ENCODE measurements around the gene DNAAF2. TPM values are rescaled to one million over a fixed set of nuclear protein-coding genes. Genes with fewer than 3 reads are reported as not detected.

Gene DNAAF2
- total and polyA plus RNA-seq, 4 donors = 4.4 to 12.3 (median 9.9) TPM

DNA sequence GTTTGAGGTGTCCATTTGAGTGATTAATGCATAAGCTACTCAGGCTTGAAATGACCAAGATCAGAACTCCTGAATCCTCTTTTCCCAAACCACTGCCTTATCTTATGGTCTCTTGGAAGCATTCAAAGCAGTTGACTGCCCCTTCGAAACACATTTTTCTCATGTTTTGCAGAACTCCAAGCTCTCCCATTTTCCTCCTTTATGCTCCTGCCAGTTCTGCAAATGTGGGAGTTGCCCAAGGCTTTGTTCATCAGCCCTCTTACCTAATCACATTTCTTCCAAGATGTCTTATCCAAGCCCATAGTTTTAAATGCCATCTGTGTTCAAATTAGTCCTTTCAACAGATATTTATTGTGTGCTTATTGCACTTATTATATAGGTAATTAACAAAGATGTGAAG lies 1.8 kb upstream of the DNAAF2 start:
- Histone ChIP-seq H3K9me3 (ENCODE audit: control insufficient read depth in 4 of 4, insufficient read depth in 3 of 4, low read length in 3 of 4) (no peaks in the 10 kb centered on the region), H3K36me3 (ENCODE audit: control insufficient read depth in 4 of 4, insufficient read depth in 4 of 4, low read length in 4 of 4) (peaks cover 0 to 14% (median 5%) of the 10 kb centered on the region in 4 donors), H3K4me1 (ENCODE audit: control insufficient read depth in 5 of 5, insufficient read depth in 5 of 5, low read length in 5 of 5) (peaks cover 0 to 14% (median 4%) of the 10 kb centered on the region in 5 donors), H3K27ac (ENCODE audit: low read depth in 1 of 2, low read length in 1 of 2) (no peak overlapping the region), H3K9ac (ENCODE audit: insufficient read depth in 1 of 2, low read length in 2 of 2) (no peak overlapping the region), H3K27me3 (ENCODE audit: control insufficient read depth in 3 of 3, insufficient read depth in 3 of 3, low read length in 2 of 3) (no peaks in the 10 kb centered on the region), H3K4me3 (no peak overlapping the region)
- TF ChIP-seq CTCF (IDR thresholded peaks at IDR 0.05; ENCODE audit: control extremely low read depth, extremely low read depth) = no peak
- WGBS, 2 donors = 95 to 100% methylated on average over 1 of the region's 1 CpG
- ATAC-seq (ENCODE audit: insufficient read depth, low FRiP score) = no peak
- DNase-seq = no peak

- Histone ChIP-seq H3K9ac (ENCODE audit: insufficient read depth in 1 of 2, low read length in 2 of 2) (peak overlapping the region; percentile 70 to 87), H3K27me3 (ENCODE audit: control insufficient read depth in 3 of 3, insufficient read depth in 3 of 3, low read length in 2 of 3) (no peaks in the 10 kb centered on the region), H3K9me3 (ENCODE audit: control insufficient read depth in 4 of 4, insufficient read depth in 3 of 4, low read length in 3 of 4) (no peaks in the 10 kb centered on the region), H3K4me1 (ENCODE audit: control insufficient read depth in 5 of 5, insufficient read depth in 5 of 5, low read length in 5 of 5) (peaks cover 2 to 21% (median 7%) of the 10 kb centered on the region in 5 donors), H3K4me3 (peak overlapping the region; percentile 86), H3K27ac (ENCODE audit: low read depth in 1 of 2, low read length in 1 of 2) (peak overlapping the region; percentile 86 to 98), H3K36me3 (ENCODE audit: control insufficient read depth in 4 of 4, insufficient read depth in 4 of 4, low read length in 4 of 4) (peaks cover 0 to 14% (median 2%) of the 10 kb centered on the region in 4 donors)
- ATAC-seq (ENCODE audit: insufficient read depth, low FRiP score) (peak; percentile 94), DNase-seq (peak; percentile 97 to 98 (median 97))
- 1% methylated on average over 96 to 101 of the region's 101 CpGs for WGBS, 2 donors
- TF ChIP-seq CTCF (IDR thresholded peaks at IDR 0.05; ENCODE audit: control extremely low read depth, extremely low read depth) = peak; percentile 76
Observed at GRCh38 chr14:49633640-49634546, 1.2 kb downstream of the DNAAF2 start.

DNA sequence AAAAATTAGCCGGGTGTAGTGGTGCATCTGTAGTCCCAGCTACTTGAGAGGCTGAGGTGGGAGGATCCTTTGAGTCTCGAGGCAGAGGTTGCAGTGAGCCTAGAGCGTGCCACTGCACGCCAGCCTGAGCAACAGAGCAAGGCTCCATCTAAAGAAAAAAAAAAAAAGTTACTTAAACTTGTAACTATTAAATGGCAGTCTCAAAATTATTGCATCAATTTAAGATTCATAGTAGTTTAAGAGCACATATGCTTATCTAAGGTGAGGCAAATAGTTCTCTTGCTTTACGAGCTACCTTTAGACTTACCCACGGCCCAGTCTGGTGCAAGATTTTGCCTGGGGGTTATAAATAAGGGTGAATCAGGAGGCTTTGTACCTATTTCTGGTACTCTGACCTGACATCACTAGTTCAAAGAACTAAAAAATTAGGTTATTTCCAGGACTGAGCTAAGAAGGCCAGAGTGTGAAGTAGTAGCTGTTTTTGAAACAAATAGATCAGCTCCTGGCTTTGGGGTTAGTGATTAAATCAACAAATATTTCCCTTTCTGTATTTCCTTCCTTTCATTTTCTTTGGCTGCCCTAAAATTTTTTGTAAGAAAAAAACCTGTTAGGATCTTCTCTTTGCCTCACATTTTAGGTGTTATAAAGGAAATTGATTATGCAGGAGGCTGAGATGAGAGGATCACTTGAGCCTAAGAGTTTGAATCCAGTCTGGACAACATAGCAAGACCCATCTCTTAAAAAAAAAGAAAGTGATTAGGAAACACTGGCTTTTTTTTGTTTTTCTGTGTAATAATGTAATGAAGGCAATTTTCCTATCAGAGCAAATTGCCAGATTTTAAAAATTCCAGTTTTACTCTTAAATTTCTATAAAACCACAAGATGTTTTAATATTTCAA lies 10.9 kb downstream of the DNAAF2 start:
- Histone ChIP-seq H3K4me1 (ENCODE audit: control insufficient read depth in 5 of 5, insufficient read depth in 5 of 5, low read length in 5 of 5) (peaks cover 4 to 31% (median 11%) of the 10 kb centered on the region in 5 donors), H3K27ac (ENCODE audit: low read depth in 1 of 2, low read length in 1 of 2) (no peak overlapping the region), H3K36me3 (ENCODE audit: control insufficient read depth in 4 of 4, insufficient read depth in 4 of 4, low read length in 4 of 4) (peaks cover 0 to 5% (median 2%) of the 10 kb centered on the region in 4 donors), H3K27me3 (ENCODE audit: control insufficient read depth in 3 of 3, insufficient read depth in 3 of 3, low read length in 2 of 3) (no peaks in the 10 kb centered on the region), H3K9ac (ENCODE audit: insufficient read depth in 1 of 2, low read length in 2 of 2) (no peak overlapping the region), H3K9me3 (ENCODE audit: control insufficient read depth in 4 of 4, insufficient read depth in 3 of 4, low read length in 3 of 4) (no peaks in the 10 kb centered on the region), H3K4me3 (no peak overlapping the region)
- no peak for TF ChIP-seq CTCF (IDR thresholded peaks at IDR 0.05; ENCODE audit: control extremely low read depth, extremely low read depth)
- ATAC-seq (ENCODE audit: insufficient read depth, low FRiP score) (no peak), DNase-seq (no peak)
- 80 to 88% methylated on average over 6 of the region's 6 CpGs for whole genome bisulfite sequencing, 2 donors

Data from lung (tissue), 12 donors.